D721Med (cell line): Measurements from ENCODE around the gene SLC22A8.

ENCODE experiments used
- DNase-seq: peaks from one replicate; pipeline ENCODE4 v3.0.0; 2011; ENCODE audit warnings: low spot score; ENCODE audit not compliant: insufficient read length
- FAIRE-seq: peaks from 2 replicates; lab custom pipeline; 2011; peaks lifted over from hg19 to GRCh38; lab: Jason Lieb, UNC
- TF ChIP-seq, protein P1 (sequence below): IDR thresholded peaks from 2 replicates; pipeline ENCODE4 v1.5.1; 2012; ENCODE audit warnings: mild to moderate bottlenecking, control low read depth; ENCODE audit not compliant: insufficient read depth; ENCODE audit errors: missing control alignments

The SLC22A8 gene

DNA sequence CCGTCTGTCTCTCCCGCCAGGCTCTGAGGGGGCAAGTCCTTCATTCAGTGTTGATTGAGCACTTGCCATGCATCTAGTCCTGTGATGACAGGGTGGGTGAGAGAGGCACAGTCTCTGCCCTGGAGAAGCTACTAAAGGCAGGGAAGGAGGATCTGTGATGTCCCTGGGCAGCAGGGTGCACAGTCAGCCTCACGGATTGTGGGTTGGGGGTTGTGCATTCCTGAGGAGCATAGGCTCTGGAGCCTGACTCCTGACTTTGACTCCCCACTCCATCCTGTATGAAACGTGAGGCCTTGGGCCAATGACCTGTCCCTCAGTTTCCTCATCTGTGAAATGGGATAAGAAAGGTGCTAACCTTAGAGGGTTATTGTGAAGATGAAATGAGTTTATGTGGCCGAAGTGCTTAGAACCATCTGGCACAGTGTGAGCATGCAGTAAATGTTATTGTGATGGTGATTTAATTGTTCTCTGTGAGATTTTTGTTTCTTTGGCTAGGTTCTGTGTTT is 4.7 kb downstream of the SLC22A8 start:
- DNase-seq, result no peak
- TF ChIP-seq, protein P1, sequence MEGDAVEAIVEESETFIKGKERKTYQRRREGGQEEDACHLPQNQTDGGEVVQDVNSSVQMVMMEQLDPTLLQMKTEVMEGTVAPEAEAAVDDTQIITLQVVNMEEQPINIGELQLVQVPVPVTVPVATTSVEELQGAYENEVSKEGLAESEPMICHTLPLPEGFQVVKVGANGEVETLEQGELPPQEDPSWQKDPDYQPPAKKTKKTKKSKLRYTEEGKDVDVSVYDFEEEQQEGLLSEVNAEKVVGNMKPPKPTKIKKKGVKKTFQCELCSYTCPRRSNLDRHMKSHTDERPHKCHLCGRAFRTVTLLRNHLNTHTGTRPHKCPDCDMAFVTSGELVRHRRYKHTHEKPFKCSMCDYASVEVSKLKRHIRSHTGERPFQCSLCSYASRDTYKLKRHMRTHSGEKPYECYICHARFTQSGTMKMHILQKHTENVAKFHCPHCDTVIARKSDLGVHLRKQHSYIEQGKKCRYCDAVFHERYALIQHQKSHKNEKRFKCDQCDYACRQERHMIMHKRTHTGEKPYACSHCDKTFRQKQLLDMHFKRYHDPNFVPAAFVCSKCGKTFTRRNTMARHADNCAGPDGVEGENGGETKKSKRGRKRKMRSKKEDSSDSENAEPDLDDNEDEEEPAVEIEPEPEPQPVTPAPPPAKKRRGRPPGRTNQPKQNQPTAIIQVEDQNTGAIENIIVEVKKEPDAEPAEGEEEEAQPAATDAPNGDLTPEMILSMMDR, result no peak
- no peak for FAIRE-seq

DNA sequence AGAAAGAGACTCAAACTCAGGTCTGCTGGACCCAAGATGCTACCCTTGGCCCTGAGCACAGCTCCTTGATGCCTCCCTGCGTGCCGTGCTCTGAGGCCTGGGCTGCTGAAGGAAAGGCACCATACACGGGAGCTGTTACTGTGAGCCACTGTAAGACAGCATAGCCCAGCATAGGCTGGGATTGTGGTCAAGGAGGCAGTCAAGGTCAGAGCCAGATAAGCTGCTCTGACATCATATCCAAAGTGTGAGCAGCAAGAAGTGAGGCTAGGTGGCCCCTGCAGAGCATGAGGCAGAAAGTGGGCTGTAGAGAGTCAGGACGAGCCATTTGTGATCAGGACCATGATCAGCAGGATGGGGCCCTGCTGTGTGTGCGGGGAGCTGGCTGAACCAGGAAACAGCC is 7.7 kb downstream of the SLC22A8 start:
- FAIRE-seq (no peak), DNase-seq (no peak)
- TF ChIP-seq, protein P1, result no peak

DNA sequence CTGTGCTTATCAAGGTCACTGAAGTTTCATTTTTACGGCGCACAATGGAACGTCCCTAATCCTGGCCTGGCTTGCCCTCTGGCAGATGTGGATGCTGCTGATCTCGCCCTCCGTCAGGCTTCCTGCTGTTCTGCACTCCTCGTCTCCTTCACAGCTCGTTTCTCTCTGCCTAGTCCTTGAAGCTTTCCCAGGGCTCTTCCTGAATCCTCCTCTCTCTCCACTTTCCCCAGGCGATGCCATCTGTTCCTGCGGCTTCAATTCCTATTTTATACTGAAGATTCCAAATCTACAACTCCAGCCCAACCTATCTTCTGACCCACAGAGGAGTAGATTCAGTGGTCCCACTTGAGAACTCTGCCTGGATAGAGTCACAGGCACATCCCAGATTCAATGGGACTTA is 14.2 kb downstream of the SLC22A8 start:
- FAIRE-seq (no peak), DNase-seq (no peak)
- TF ChIP-seq, protein P1, result no peak

DNA sequence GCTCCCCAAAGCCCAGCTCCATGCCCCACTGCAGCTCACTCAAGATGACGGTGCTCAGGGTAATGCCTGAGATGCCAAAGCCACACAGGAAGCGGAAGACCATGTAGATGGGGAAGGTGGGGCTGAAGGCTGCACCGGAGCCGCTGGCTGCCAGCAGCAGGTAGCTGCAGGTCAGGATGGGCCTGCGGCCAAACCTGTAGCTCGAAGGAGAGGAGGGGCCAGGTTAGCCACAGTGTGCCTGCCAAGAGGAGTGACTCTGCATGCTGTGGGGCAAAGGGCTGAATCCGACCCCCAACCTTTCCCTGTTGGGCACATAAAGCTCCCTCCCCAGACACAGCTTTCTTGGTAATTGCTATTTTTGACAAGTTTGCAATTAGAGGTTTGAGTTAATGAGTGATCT is 16.0 kb downstream of the SLC22A8 start:
- no peak for FAIRE-seq
- TF ChIP-seq, protein P1, result no peak
- DNase-seq, result no peak

DNA sequence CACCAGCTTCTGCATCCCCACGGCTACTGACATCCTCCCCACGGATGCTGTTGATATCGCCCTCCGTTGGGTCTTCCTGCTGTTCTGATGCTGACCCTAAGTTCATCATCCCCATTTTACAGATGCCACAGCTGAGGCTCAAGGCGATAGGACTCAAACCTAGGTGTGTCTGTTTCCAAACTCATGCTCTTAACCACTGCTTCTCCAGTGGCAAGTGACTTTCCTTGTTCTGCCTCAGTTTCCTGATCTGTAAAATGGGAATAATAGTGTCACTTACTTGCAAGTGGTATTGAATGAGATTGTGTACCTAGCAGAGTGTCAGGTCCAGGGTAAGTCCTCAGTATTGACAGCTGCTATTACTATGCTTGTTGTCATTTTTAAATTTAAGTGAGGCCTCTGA is 16.5 kb downstream of the SLC22A8 start:
- TF ChIP-seq, protein P1, result no peak
- DNase-seq (no peak), FAIRE-seq (no peak)

DNA sequence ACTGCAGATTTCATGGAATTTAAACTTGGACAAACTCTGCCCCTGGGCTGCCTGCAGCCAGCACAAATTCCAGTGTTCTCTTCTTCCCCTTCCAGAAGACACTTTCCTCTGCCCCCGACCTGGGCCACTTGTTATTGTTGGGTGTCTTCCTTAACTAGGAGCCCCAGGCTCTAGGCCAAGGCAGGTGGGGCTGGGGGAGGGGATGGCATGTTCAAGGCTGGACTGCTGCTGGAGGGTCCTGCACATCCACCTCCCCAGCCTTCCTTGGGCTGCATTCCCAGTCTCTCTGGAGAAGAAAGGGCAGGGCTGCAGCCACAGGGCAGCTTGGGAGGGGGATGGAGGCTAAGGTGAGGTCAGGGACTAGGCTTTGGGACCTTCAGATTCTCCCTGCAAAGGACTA is 19.4 kb downstream of the SLC22A8 start:
- TF ChIP-seq, protein P1, result no peak
- FAIRE-seq, result no peak

DNA sequence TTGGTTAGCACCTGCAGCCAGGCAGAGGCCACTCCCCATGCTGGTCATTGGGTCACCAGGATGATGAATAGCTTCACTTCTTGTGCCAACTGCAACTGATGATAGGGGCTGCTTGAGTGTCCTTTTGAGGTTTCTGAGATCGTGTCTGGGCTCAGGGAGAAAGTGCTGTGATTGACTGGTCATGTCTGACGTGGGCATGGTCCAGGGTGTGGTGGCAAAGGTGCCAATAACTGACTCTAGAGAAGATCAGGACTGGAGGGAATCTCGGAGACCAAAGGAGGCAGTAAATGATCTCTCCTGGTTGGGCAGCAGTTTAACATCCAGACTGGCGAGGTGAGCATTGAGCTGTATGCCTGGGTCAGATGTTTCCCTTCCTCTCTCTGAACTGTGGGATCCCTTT is 20.9 kb downstream of the SLC22A8 start:
- FAIRE-seq (no peak), DNase-seq (no peak)
- TF ChIP-seq, protein P1, result no peak

More for the DNA sequence above, 19.4 kb downstream of the SLC22A8 start:
- DNase-seq, result no peak
